H9 (cell line): ENCODE results near the gene ANK2. TPM values are rescaled to one million over a fixed set of nuclear protein-coding genes. Genes with fewer than 3 reads are reported as not detected.

Source experiments
- DNase-seq: peaks from one replicate; pipeline ENCODE4 v3.0.0-alpha.2; 2017
- H2AFZ ChIP-seq: one replicate; pipeline ENCODE4 v1.6.1; 2013; ENCODE audit warnings: mild to moderate bottlenecking, low read length, control low read depth, moderate library complexity
- H2AK5ac ChIP-seq: 2 replicates; pipeline ENCODE4 v1.6.1; 2013; ENCODE audit warnings: low read length, control low read depth, mixed read lengths; ENCODE audit not compliant: insufficient read length
- H2BK120ac ChIP-seq: one replicate; pipeline ENCODE4 v1.6.1; 2013; ENCODE audit warnings: low read depth, mild to moderate bottlenecking, low read length, control low read depth, inconsistent platforms; ENCODE audit not compliant: poor library complexity, severe bottlenecking
- H2BK12ac ChIP-seq: 2 replicates; pipeline ENCODE4 v1.6.1; 2013; ENCODE audit warnings: low read length, control low read depth, mixed read lengths, low read depth; ENCODE audit not compliant: insufficient read length
- H2BK15ac ChIP-seq: 2 replicates; pipeline ENCODE4 v1.6.1; 2013; ENCODE audit warnings: low read depth, low read length, control low read depth
- H2BK20ac ChIP-seq: one replicate; pipeline ENCODE4 v1.6.1; 2013; ENCODE audit warnings: low read depth, mild to moderate bottlenecking, low read length, control low read depth, inconsistent platforms; ENCODE audit not compliant: poor library complexity, severe bottlenecking
- H2BK5ac ChIP-seq: 2 replicates; pipeline ENCODE4 v1.6.1; 2013; ENCODE audit warnings: low read length, control low read depth, mixed read lengths; ENCODE audit not compliant: insufficient read length
- H3K14ac ChIP-seq: 2 replicates; pipeline ENCODE4 v1.6.1; 2013; ENCODE audit warnings: low read length, control low read depth; ENCODE audit not compliant: insufficient read depth
- H3K18ac ChIP-seq: 2 replicates; pipeline ENCODE4 v1.6.1; 2013; ENCODE audit warnings: low read depth, mild to moderate bottlenecking, mixed read lengths, low read length, control low read depth; ENCODE audit not compliant: insufficient read length
- H3K23ac ChIP-seq: 2 replicates; pipeline ENCODE4 v1.6.1; 2013; ENCODE audit warnings: low read length, control low read depth, mixed read lengths, low read depth; ENCODE audit not compliant: insufficient read length
- H3K23me2 ChIP-seq: 2 replicates; pipeline ENCODE4 v1.6.1; 2013; ENCODE audit warnings: low read depth, mild to moderate bottlenecking, mixed read lengths, low read length, control low read depth; ENCODE audit not compliant: insufficient read length, poor library complexity, severe bottlenecking
- H3K27ac ChIP-seq: 2 replicates; pipeline ENCODE4 v1.5.1; 2013; ENCODE audit warnings: low read length, control low read depth, mixed read lengths, low read depth; ENCODE audit not compliant: insufficient read length
- H3K27me3 ChIP-seq: 2 replicates; pipeline ENCODE4 v1.6.1; 2013; ENCODE audit warnings: low read length, control low read depth, inconsistent platforms; ENCODE audit not compliant: insufficient read depth
- H3K4ac ChIP-seq: 2 replicates; pipeline ENCODE4 v1.6.1; 2013; ENCODE audit warnings: low read depth, mild to moderate bottlenecking, control low read depth, inconsistent platforms, low read length, moderate library complexity
- H3K4me1 ChIP-seq: 2 replicates; pipeline ENCODE4 v1.6.1; 2013; ENCODE audit warnings: low read length, control low read depth, inconsistent platforms; ENCODE audit not compliant: insufficient read depth
- H3K4me2 ChIP-seq: 2 replicates; pipeline ENCODE4 v1.6.1; 2013; ENCODE audit warnings: low read length, control low read depth, mixed read lengths; ENCODE audit not compliant: insufficient read length, insufficient read depth
- H3K56ac ChIP-seq: 2 replicates; pipeline ENCODE4 v1.6.1; 2013; ENCODE audit warnings: low read depth, mild to moderate bottlenecking, mixed read lengths, low read length, control low read depth; ENCODE audit not compliant: insufficient read length
- H3K79me1 ChIP-seq: 2 replicates; pipeline ENCODE4 v1.6.1; 2013; ENCODE audit warnings: low read depth, mild to moderate bottlenecking, moderate library complexity, low read length, control low read depth, inconsistent platforms; ENCODE audit not compliant: insufficient read depth, poor library complexity, severe bottlenecking
- H3K79me2 ChIP-seq: 2 replicates; pipeline ENCODE4 v1.6.1; 2013; ENCODE audit warnings: low read length, control low read depth, inconsistent platforms; ENCODE audit not compliant: insufficient read depth
- H3K9ac ChIP-seq: 2 replicates; pipeline ENCODE4 v1.6.1; 2013; ENCODE audit warnings: low read length, control low read depth, mixed read lengths; ENCODE audit not compliant: insufficient read length; ENCODE audit errors: extremely low read depth
- H3K9me3 ChIP-seq: one replicate; pipeline ENCODE4 v1.6.1; 2013; ENCODE audit warnings: low read depth, low read length, inconsistent platforms; ENCODE audit not compliant: control insufficient read depth
- H3T11ph ChIP-seq: one replicate; pipeline ENCODE4 v1.6.1; 2013; ENCODE audit warnings: mild to moderate bottlenecking, low read length, control low read depth, inconsistent platforms
- H4K20me1 ChIP-seq: one replicate; pipeline ENCODE4 v1.6.1; 2013; ENCODE audit not compliant: control insufficient read depth, insufficient read length, insufficient read depth
- H4K5ac ChIP-seq: 2 replicates; pipeline ENCODE4 v1.6.1; 2013; ENCODE audit warnings: low read depth, mild to moderate bottlenecking, mixed read lengths, low read length, control low read depth; ENCODE audit not compliant: insufficient read length
- H4K8ac ChIP-seq: replicated peaks from 2 replicates; pipeline ENCODE4 v1.6.1; 2013; ENCODE audit warnings: low read length, control low read depth, mixed read lengths, low read depth; ENCODE audit not compliant: insufficient read length
- H4K91ac ChIP-seq: 2 replicates; pipeline ENCODE4 v1.6.1; 2013; ENCODE audit warnings: low read depth, mild to moderate bottlenecking, moderate library complexity, mixed read lengths, low read length, control low read depth; ENCODE audit not compliant: insufficient read length
- H3K27ac Mint-ChIP-seq, 3 experiments: 2 replicates in 2 of 3; 3 replicates in 1 of 3; pipeline ENCODE4 v1.8.0; 2020 to 2021; ENCODE audit warnings: mixed read lengths in 3 of 3, mild to moderate bottlenecking in 1 of 3, moderate library complexity in 1 of 3
- H3K27me3 Mint-ChIP-seq: 2 replicates; pipeline ENCODE4 v1.8.0; 2021; ENCODE audit warnings: low read depth, mild to moderate bottlenecking, moderate library complexity, mixed read lengths
- H3K36me3 Mint-ChIP-seq, 3 experiments: 2 replicates in 2 of 3; 3 replicates in 1 of 3; pipeline ENCODE4 v1.8.0; 2020 to 2021; ENCODE audit warnings: low read depth in 3 of 3, mixed read lengths in 3 of 3; ENCODE audit not compliant: insufficient read depth in 1 of 3
- H3K4me1 Mint-ChIP-seq, 2 experiments: 2 replicates each; pipeline ENCODE4 v1.8.0; 2020; ENCODE audit warnings: mixed read lengths in 2 of 2
- H3K4me3 Mint-ChIP-seq, 2 experiments: 2 replicates in 1 of 2; 3 replicates in 1 of 2; pipeline ENCODE4 v1.8.0; 2020 to 2021; ENCODE audit warnings: mild to moderate bottlenecking in 2 of 2, mixed read lengths in 2 of 2, moderate library complexity in 1 of 2
- H3K9me3 Mint-ChIP-seq, 2 experiments: 2 replicates in 1 of 2; 3 replicates in 1 of 2; pipeline ENCODE4 v1.8.0; 2020; ENCODE audit warnings: mild to moderate bottlenecking in 2 of 2, mixed read lengths in 2 of 2, moderate library complexity in 1 of 2
- CTCF ChIP-seq: fragments of 200-600 bp; sonication (generic); conservative IDR thresholded peaks from 3 replicates; pipeline ENCODE4 v1.8.0; 2021; ENCODE audit warnings: antibody characterized with exemption, mild to moderate bottlenecking
- WGBS: extraction: QIAGEN DNeasy Blood & Tissue Kit; methylation state at CpG from one replicate; pipeline ENCODE4 v1.1.7; 2013; ENCODE audit warnings: missing lambda C conversion rate, low lambda C conversion rate, mixed read lengths; ENCODE audit not compliant: insufficient read length; ENCODE audit errors: extremely low coverage; 5-methylcytosine and 5-hydroxymethylcytosine counted together
- total RNA-seq: library from RNA; stranded (reverse); gene quantifications from 2 replicates; pipeline ENCODE4 v1.2.1, GENCODE V29; 2021

The ANK2 gene
- total RNA-seq, 1 experiment from 2014 or later: 36.8 TPM

GRCh38 chr4:113007151-113007550 is 42.3 kb upstream of the ANK2 start:
- Mint-ChIP-seq H3K4me3 (no peak overlapping the region), H3K27ac (no peak overlapping the region), H3K27me3 (no peaks in the 10 kb centered on the region), H3K36me3 (peaks cover 0 to 3% (median 0%) of the 10 kb centered on the region in 3 experiments; a peak in 1 of 7 replicates), H3K4me1 (no peaks in the 10 kb centered on the region), H3K9me3 (no peaks in the 10 kb centered on the region)
- no peak overlapping the region for H3K9ac ChIP-seq
- H4K8ac ChIP-seq: no peak overlapping the region
- no peaks in the 10 kb centered on the region for H3K4me1 ChIP-seq
- no peak overlapping the region for H2AK5ac ChIP-seq
- no peaks in the 10 kb centered on the region for H3K9me3 ChIP-seq
- H3K14ac ChIP-seq: no peak overlapping the region
- no peaks in the 10 kb centered on the region for H3K23me2 ChIP-seq
- no peaks in the 10 kb centered on the region for H3K79me2 ChIP-seq
- no peak overlapping the region for H3K27ac ChIP-seq
- H2BK5ac ChIP-seq: no peak overlapping the region
- no peaks in the 10 kb centered on the region for H3K79me1 ChIP-seq
- H2BK15ac ChIP-seq: no peak overlapping the region
- no peaks in the 10 kb centered on the region for H3K27me3 ChIP-seq
- no peak overlapping the region for H4K5ac ChIP-seq
- no peak overlapping the region for H3K18ac ChIP-seq
- no CpG with 5 or more reads among the region's 5 CpGs for WGBS
- no peak overlapping the region for H2BK12ac ChIP-seq
- no peak for DNase-seq
- TF ChIP-seq CTCF: no peak
- no peak overlapping the region for H2BK20ac ChIP-seq
- no peak overlapping the region for H2AFZ ChIP-seq
- H3K4me2 ChIP-seq: no peak overlapping the region
- no peaks in the 10 kb centered on the region for H4K20me1 ChIP-seq
- no peak overlapping the region for H3K56ac ChIP-seq
- no peak overlapping the region for H4K91ac ChIP-seq
- no peak overlapping the region for H3K23ac ChIP-seq
- H2BK120ac ChIP-seq: no peak overlapping the region
- no peak overlapping the region for H3T11ph ChIP-seq
- no peak overlapping the region for H3K4ac ChIP-seq
